Left ventricle myocardium inferior (tissue), 1 donor: Measurements from ENCODE around the gene GNPAT. TPM values are rescaled to one million over a fixed set of nuclear protein-coding genes. Genes with fewer than 3 reads are reported as not detected.

Source experiments
- DNase-seq: peaks from one replicate; pipeline ENCODE4 v3.0.0-alpha.2; 2020
- H3K27ac ChIP-seq: fragments of 200-600 bp; replicated peaks from 2 replicates; pipeline ENCODE4 v1.8.0; 2021
- H3K27me3 ChIP-seq: fragments of 200-600 bp; 2 replicates; pipeline ENCODE4 v1.8.0; 2021; ENCODE audit warnings: low read depth
- H3K36me3 ChIP-seq: fragments of 200-600 bp; 2 replicates; pipeline ENCODE4 v1.8.0; 2021
- H3K4me1 ChIP-seq: fragments of 200-600 bp; 2 replicates; pipeline ENCODE4 v1.8.0; 2021
- H3K4me3 ChIP-seq: fragments of 200-600 bp; 2 replicates; pipeline ENCODE4 v1.8.0; 2021; ENCODE audit warnings: mild to moderate bottlenecking, moderate library complexity
- H3K9me3 ChIP-seq: fragments of 200-600 bp; replicated peaks from 2 replicates; pipeline ENCODE4 v1.8.0; 2021
- intact Hi-C: fragments of 100-400 bp; cut with micrococcal nuclease; formaldehyde crosslinking; loops from one replicate; pipeline ENCODE4 v1.11.0; 2022
- total RNA-seq: library from RNA; stranded (reverse); fragmentation: NEBNext Ultra II Directional; extraction: Animal tissue kit (Norgen Biotek cat#: 25700); gene quantifications from one replicate; pipeline ENCODE4 v1.2.1, GENCODE V29; 2021
- TF ChIP-seq, protein P1 (sequence below): fragments of 200-600 bp; IDR thresholded peaks from 2 replicates; pipeline ENCODE4 v1.8.0; 2021; ENCODE audit warnings: antibody characterized with exemption, mild to moderate bottlenecking, borderline replicate concordance
- donor health status: DM: no; HTN: yes; CAD: no; lungs with severe emphysema.

Gene GNPAT
- total RNA-seq, 1 donor from 2014 or later, result 56.7 TPM

DNA sequence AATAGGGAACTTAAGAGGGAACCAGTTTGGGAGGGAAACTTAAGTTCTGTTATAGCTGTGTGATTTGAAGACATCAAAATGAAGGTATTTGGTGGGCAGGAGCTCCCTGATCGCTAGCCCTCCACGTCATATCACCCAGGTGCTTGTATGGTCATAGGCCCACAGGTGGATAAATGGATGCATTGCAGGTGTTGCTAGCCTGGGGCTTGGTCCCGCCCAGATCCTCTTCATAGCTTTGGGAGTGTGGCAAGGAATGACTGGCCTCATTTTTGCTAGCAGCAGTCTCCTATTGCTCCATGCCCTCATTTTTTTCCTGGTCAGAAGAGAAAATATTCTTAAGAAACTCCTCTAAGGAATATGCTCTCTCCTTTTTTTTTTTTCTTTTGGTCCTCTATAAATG lies 11.3 kb downstream of the GNPAT start:
- intact Hi-C loops, result no loop called here
- TF ChIP-seq, protein P1, sequence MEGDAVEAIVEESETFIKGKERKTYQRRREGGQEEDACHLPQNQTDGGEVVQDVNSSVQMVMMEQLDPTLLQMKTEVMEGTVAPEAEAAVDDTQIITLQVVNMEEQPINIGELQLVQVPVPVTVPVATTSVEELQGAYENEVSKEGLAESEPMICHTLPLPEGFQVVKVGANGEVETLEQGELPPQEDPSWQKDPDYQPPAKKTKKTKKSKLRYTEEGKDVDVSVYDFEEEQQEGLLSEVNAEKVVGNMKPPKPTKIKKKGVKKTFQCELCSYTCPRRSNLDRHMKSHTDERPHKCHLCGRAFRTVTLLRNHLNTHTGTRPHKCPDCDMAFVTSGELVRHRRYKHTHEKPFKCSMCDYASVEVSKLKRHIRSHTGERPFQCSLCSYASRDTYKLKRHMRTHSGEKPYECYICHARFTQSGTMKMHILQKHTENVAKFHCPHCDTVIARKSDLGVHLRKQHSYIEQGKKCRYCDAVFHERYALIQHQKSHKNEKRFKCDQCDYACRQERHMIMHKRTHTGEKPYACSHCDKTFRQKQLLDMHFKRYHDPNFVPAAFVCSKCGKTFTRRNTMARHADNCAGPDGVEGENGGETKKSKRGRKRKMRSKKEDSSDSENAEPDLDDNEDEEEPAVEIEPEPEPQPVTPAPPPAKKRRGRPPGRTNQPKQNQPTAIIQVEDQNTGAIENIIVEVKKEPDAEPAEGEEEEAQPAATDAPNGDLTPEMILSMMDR, result no peak
- DNase-seq, result no peak
- peaks cover 58% of the 10 kb centered on the region for H3K36me3 ChIP-seq
- no peaks in the 10 kb centered on the region for H3K27me3 ChIP-seq
- H3K4me1 ChIP-seq, result no peaks in the 10 kb centered on the region
- no peaks in the 10 kb centered on the region for H3K9me3 ChIP-seq
- no peak overlapping the region for H3K27ac ChIP-seq
- no peak overlapping the region for H3K4me3 ChIP-seq

DNA sequence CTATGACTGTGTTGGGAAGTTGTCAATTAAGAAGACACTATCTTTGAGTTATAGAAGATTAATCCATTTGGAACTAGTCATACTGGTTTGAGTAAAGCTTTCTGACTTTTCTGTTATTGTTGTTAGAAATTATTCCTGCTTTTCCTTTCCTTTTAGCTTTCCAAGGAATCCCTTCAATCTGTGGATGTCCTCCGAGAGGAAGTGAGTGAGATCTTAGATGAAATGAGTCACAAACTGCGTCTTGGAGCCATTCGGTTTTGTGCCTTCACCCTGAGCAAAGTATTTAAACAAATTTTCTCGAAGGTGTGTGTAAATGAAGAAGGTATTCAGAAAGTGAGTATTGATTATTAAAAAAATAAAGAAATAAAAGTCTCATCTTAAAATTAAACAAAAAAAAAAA lies 19.3 kb downstream of the GNPAT start:
- no peak overlapping the region for H3K4me3 ChIP-seq
- H3K27me3 ChIP-seq, result no peaks in the 10 kb centered on the region
- H3K36me3 ChIP-seq, result peaks cover 97% of the 10 kb centered on the region
- intact Hi-C loops, result no loop called here
- H3K27ac ChIP-seq, result no peak overlapping the region
- TF ChIP-seq, protein P1, result no peak
- no peak for DNase-seq
- no peaks in the 10 kb centered on the region for H3K4me1 ChIP-seq
- peaks cover 7% of the 10 kb centered on the region for H3K9me3 ChIP-seq

DNA sequence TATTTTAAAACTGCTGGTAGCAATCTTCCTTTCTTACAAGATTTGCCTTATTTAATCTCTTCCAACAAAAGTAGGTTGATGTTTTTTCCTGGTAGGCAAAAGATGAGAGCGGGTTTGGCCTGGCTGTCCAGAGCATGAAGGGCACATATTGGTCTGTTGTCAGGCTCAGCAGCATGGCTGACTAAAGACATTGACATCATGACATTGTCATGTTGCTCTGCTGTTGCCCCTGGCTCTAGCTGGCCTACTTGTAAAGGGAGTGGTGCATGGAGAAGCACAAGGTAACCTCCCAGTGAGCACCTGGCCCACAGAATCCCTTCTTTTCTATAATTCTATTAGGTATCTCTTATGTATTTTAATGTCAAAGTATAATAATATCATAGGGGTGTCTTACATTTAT lies 23.6 kb downstream of the GNPAT start:
- no peak for DNase-seq
- Histone ChIP-seq H3K36me3 (peaks cover 98% of the 10 kb centered on the region), H3K4me3 (no peak overlapping the region), H3K9me3 (no peaks in the 10 kb centered on the region), H3K27me3 (no peaks in the 10 kb centered on the region), H3K27ac (no peak overlapping the region), H3K4me1 (no peaks in the 10 kb centered on the region)
- TF ChIP-seq, protein P1, result no peak
- intact Hi-C loops, result no loop called here

DNA sequence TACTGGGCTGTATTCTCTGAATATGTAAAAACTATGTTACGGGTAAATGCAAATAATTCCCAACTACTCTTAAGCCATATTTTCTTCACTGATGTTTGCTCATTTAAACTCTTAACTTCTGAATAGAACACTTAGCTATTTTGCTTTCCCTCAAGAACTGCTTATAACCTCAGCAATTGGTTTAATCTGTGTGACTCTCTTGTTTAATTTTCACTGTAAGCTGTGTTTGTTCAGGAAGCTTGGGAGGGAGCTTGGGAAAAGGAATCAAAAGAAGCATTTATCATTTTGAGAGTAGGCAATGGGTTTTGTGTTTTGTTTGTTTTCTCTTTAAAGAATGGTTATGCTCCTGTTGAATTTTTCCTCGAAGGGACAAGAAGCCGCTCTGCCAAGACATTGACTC lies 24.4 kb downstream of the GNPAT start:
- Histone ChIP-seq H3K36me3 (peaks cover 98% of the 10 kb centered on the region), H3K27me3 (no peaks in the 10 kb centered on the region), H3K4me3 (no peak overlapping the region), H3K4me1 (no peaks in the 10 kb centered on the region), H3K9me3 (no peaks in the 10 kb centered on the region), H3K27ac (no peak overlapping the region)
- TF ChIP-seq, protein P1, result no peak
- intact Hi-C loops, result no loop called here
- DNase-seq, result no peak

DNA sequence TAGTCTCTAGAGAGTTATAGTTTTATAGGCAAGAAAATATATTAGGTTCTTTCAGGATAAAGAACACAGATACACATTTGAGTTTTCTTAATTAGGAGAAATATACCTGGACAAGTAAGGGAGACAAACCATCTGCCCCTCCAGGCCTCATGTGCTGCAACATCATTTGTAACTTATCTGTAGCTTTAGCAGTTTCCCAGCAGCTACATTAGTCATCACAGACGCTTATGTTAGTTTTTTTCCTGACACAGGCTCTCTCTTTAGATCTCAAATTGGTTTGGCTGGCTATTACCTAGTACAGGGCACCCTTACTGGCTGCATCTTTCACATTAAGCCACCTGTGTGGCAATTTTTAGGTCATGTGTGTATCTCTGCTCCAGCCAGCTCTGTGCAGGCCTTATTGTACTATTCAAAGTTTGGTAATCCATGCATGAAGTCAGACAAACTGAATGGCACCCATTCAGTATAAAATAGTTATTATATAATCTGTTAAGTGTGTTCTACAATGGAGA lies 25.9 kb downstream of the GNPAT start:
- Histone ChIP-seq H3K9me3 (no peaks in the 10 kb centered on the region), H3K27ac (no peak overlapping the region), H3K4me1 (no peaks in the 10 kb centered on the region), H3K27me3 (no peaks in the 10 kb centered on the region), H3K4me3 (no peak overlapping the region), H3K36me3 (peaks cover 95% of the 10 kb centered on the region)
- DNase-seq, result no peak
- intact Hi-C loops, result no loop called here
- TF ChIP-seq, protein P1, result no peak
